GM21423 (cell line): ENCODE data around the gene PSMB7.

Source experiments
- ATAC-seq: cut with Tn5 transposase; IDR thresholded peaks from one replicate; pipeline ENCODE4 v1.9.1; 2021; ENCODE audit warnings: mild to moderate bottlenecking, moderate library complexity; ENCODE audit not compliant: unreplicated experiment

PSMB7 gene

GRCh38 chr9:124415102-124415851 is at the start of gene PSMB7:
PSMB7 (minus strand) TSS chr9:124415442; CDS start chr9:124415425, 17 bp downstream.
- peak; percentile 82 for ATAC-seq

GRCh38 chr9:124462739-124463138 is 47.5 kb upstream of the PSMB7 start:
- no peak for ATAC-seq

GRCh38 chr9:124458441-124458840 is 43.2 kb upstream of the PSMB7 start:
- no peak for ATAC-seq

- ATAC-seq = no peak
These were observed 42.7 kb upstream of the PSMB7 start for GRCh38 chr9:124457887-124458431.

GRCh38 chr9:124457079-124457886 is 42.0 kb upstream of the PSMB7 start:
- ATAC-seq = no peak

- no peak for ATAC-seq
These were observed 41.3 kb upstream of the PSMB7 start for GRCh38 chr9:124456341-124457078.

- ATAC-seq = no peak
These were observed 40.6 kb upstream of the PSMB7 start for GRCh38 chr9:124455820-124456219.

- no peak for ATAC-seq
These were observed 39.7 kb upstream of the PSMB7 start for GRCh38 chr9:124454791-124455443.

GRCh38 chr9:124454296-124454695 is 39.1 kb upstream of the PSMB7 start:
- ATAC-seq = no peak

GRCh38 chr9:124453586-124454191 is 38.4 kb upstream of the PSMB7 start:
- ATAC-seq = no peak

GRCh38 chr9:124452841-124453585 is 37.8 kb upstream of the PSMB7 start:
- no peak for ATAC-seq

- no peak for ATAC-seq
These were observed 37.1 kb upstream of the PSMB7 start for GRCh38 chr9:124452326-124452725.

- no peak for ATAC-seq
These were observed 35.9 kb upstream of the PSMB7 start for GRCh38 chr9:124450931-124451661.

GRCh38 chr9:124450241-124450924 is 35.1 kb upstream of the PSMB7 start, which contains the start of gene ADGRD2:
ADGRD2 (plus strand) TSS chr9:124450451; CDS start chr9:124451667, 1,216 bp downstream.
- no peak for ATAC-seq

- ATAC-seq = no peak
These were observed 34.3 kb upstream of the PSMB7 start for GRCh38 chr9:124449381-124450151.

GRCh38 chr9:124448019-124448418 is 32.8 kb upstream of the PSMB7 start:
- ATAC-seq = no peak

GRCh38 chr9:124447297-124447661 is 32.0 kb upstream of the PSMB7 start:
- no peak for ATAC-seq
